Calu3 (cell line): Measurements from ENCODE around the gene SEMA3E. TPM values are rescaled to one million over a fixed set of nuclear protein-coding genes. Genes with fewer than 3 reads are reported as not detected.

ENCODE experiments used
- BruUV-seq: library from RNA; stranded (reverse); fragments of 400-500 nt; replicated peaks from 2 replicates; lab custom pipeline; 2021; lab: Mats Ljungman, UMichigan
- CTCF ChIA-PET: fragments of 300-600 bp; sonication (Branson Sonifier 250); formaldehyde crosslinking; loops from one replicate; lab custom pipeline; 2022; ENCODE audit warnings: antibody characterized with exemption; lab: Charles Lee
- DNase-seq: peaks from one replicate; pipeline ENCODE4 v3.0.0; 2022
- H3K27ac Mint-ChIP-seq: one replicate; pipeline ENCODE4 v1.8.0; 2022; ENCODE audit warnings: mixed read lengths; ENCODE audit not compliant: unreplicated experiment
- H3K27me3 Mint-ChIP-seq: one replicate; pipeline ENCODE4 v1.8.0; 2022; ENCODE audit warnings: mixed read lengths; ENCODE audit not compliant: unreplicated experiment
- H3K36me3 Mint-ChIP-seq: one replicate; pipeline ENCODE4 v1.8.0; 2022; ENCODE audit warnings: mild to moderate bottlenecking, moderate library complexity, mixed read lengths; ENCODE audit not compliant: insufficient read depth, unreplicated experiment
- H3K4me1 Mint-ChIP-seq: one replicate; pipeline ENCODE4 v1.8.0; 2022; ENCODE audit warnings: mild to moderate bottlenecking, low read depth, mixed read lengths; ENCODE audit not compliant: unreplicated experiment
- H3K4me3 Mint-ChIP-seq: one replicate; pipeline ENCODE4 v1.8.0; 2022; ENCODE audit warnings: mild to moderate bottlenecking, low read depth, moderate library complexity, mixed read lengths; ENCODE audit not compliant: unreplicated experiment
- H3K9me3 Mint-ChIP-seq: one replicate; pipeline ENCODE4 v1.8.0; 2022; ENCODE audit warnings: low read depth, mixed read lengths; ENCODE audit not compliant: unreplicated experiment
- intact Hi-C: fragments of 100-400 bp; cut with micrococcal nuclease; formaldehyde crosslinking; loops from one replicate; pipeline ENCODE4 v1.10.0; 2022; ENCODE audit not compliant: unreplicated experiment
- total RNA-seq: library from RNA; stranded (reverse); gene quantifications from 2 replicates; pipeline ENCODE4 v1.2.3, GENCODE V29; 2022
- TF ChIP-seq, protein P1 (sequence below): fragments of 200-600 bp; IDR thresholded peaks from one replicate; pipeline ENCODE4 v1.8.0; 2022; ENCODE audit warnings: antibody characterized with exemption; ENCODE audit not compliant: unreplicated experiment

The SEMA3E gene
- total RNA-seq, 1 experiment from 2014 or later = 24.4 TPM

DNA sequence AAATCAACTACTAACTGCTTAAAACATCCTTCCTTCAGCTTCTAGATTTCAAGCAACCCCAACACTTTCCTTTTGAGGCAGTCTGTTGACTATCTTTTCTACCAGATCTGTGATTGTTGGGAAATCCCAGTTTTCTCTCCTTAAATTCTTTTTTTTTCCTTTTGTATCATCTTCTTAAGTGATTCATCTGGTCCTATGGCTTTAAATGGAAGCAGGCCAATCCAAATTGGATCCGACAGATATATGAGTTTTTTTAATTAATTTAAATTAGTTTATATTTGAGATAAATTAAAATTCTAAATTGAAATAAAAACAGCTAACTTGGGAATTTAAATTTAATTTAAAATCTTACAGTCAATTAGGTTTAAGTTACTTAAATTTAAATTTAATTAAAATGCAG is 335.0 kb downstream of the SEMA3E start:
- BruUV-seq = no TSS peak
- no peak overlapping the region for H3K4me3 Mint-ChIP-seq
- CTCF ChIA-PET = no interaction called here

More for the DNA sequence above, 335.0 kb downstream of the SEMA3E start:
- no peaks in the 10 kb centered on the region for H3K27me3 Mint-ChIP-seq
- intact Hi-C loops = no loop called here
- DNase-seq = no peak
- H3K27ac Mint-ChIP-seq = no peak overlapping the region
- TF ChIP-seq, protein P1, sequence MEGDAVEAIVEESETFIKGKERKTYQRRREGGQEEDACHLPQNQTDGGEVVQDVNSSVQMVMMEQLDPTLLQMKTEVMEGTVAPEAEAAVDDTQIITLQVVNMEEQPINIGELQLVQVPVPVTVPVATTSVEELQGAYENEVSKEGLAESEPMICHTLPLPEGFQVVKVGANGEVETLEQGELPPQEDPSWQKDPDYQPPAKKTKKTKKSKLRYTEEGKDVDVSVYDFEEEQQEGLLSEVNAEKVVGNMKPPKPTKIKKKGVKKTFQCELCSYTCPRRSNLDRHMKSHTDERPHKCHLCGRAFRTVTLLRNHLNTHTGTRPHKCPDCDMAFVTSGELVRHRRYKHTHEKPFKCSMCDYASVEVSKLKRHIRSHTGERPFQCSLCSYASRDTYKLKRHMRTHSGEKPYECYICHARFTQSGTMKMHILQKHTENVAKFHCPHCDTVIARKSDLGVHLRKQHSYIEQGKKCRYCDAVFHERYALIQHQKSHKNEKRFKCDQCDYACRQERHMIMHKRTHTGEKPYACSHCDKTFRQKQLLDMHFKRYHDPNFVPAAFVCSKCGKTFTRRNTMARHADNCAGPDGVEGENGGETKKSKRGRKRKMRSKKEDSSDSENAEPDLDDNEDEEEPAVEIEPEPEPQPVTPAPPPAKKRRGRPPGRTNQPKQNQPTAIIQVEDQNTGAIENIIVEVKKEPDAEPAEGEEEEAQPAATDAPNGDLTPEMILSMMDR = no peak
- no peaks in the 10 kb centered on the region for H3K4me1 Mint-ChIP-seq
- no peaks in the 10 kb centered on the region for H3K9me3 Mint-ChIP-seq
- no peaks in the 10 kb centered on the region for H3K36me3 Mint-ChIP-seq
